Central memory CD8-positive, alpha-beta T cell (primary cell): Measurements from ENCODE around the gene APOBEC3C.
"Not testable (repeated sequence)": the region's sequence is repeated elsewhere in the genome, so short reads cannot be mapped to it uniquely, and the experiment has no call there.

Experiments
- ATAC-seq: fragments of 150-1000 bp; cut with Tn5 transposase; replicated peaks from 2 replicates; pipeline ENCODE4 v1.10.0; 2022; ENCODE audit warnings: mild to moderate bottlenecking, moderate FRiP score, moderate number of reproducible peaks; ENCODE audit not compliant: poor library complexity, severe bottlenecking; ENCODE audit errors: extremely low read depth
- DNase-seq, 2 donors: peaks; one replicate each; pipeline ENCODE4 v3.0.0; 2021; ENCODE audit warnings: low spot score in 2 of 2
- H3K27ac Mint-ChIP-seq: one replicate; pipeline ENCODE4 v1.8.0; 2022; ENCODE audit warnings: low read depth, mild to moderate bottlenecking, moderate library complexity, mixed read lengths
- H3K27me3 Mint-ChIP-seq: one replicate; pipeline ENCODE4 v1.8.0; 2022; ENCODE audit warnings: mixed read lengths
- H3K36me3 Mint-ChIP-seq: one replicate; pipeline ENCODE4 v1.8.0; 2022; ENCODE audit warnings: mild to moderate bottlenecking, moderate library complexity, mixed read lengths; ENCODE audit not compliant: insufficient read depth
- H3K4me1 Mint-ChIP-seq: one replicate; pipeline ENCODE4 v1.8.0; 2022; ENCODE audit warnings: mixed read lengths
- H3K4me3 Mint-ChIP-seq: one replicate; pipeline ENCODE4 v1.8.0; 2022; ENCODE audit warnings: mild to moderate bottlenecking, moderate library complexity, mixed read lengths
- H3K9me3 Mint-ChIP-seq: one replicate; pipeline ENCODE4 v1.8.0; 2022; ENCODE audit warnings: mixed read lengths

The APOBEC3C gene

DNA sequence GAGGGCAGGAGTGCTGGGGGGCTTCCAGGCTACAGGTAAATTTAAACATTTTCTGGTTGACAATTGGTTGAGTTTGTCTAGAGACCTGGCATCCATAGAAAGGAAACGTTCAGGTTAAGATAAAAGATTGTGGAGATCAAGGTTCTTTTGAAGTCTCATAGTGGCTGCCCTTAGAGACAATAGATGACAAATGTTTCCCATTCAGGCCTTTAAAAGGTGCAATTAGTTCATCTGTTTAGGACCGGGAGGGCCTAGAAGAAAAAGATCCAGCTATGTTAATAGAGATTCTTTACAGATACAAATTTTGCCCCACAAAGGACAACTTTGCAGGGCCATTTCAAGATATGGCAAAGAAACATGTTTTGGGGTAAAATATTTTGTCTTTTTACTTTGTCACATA, 23.0 kb downstream of the APOBEC3C start:
- peaks cover 26% of the 10 kb centered on the region for H3K4me1 Mint-ChIP-seq
- H3K27ac Mint-ChIP-seq, H3K27me3 Mint-ChIP-seq, H3K9me3 Mint-ChIP-seq, H3K36me3 Mint-ChIP-seq, DNase-seq, H3K4me3 Mint-ChIP-seq, ATAC-seq: not testable (repeated sequence)

DNA sequence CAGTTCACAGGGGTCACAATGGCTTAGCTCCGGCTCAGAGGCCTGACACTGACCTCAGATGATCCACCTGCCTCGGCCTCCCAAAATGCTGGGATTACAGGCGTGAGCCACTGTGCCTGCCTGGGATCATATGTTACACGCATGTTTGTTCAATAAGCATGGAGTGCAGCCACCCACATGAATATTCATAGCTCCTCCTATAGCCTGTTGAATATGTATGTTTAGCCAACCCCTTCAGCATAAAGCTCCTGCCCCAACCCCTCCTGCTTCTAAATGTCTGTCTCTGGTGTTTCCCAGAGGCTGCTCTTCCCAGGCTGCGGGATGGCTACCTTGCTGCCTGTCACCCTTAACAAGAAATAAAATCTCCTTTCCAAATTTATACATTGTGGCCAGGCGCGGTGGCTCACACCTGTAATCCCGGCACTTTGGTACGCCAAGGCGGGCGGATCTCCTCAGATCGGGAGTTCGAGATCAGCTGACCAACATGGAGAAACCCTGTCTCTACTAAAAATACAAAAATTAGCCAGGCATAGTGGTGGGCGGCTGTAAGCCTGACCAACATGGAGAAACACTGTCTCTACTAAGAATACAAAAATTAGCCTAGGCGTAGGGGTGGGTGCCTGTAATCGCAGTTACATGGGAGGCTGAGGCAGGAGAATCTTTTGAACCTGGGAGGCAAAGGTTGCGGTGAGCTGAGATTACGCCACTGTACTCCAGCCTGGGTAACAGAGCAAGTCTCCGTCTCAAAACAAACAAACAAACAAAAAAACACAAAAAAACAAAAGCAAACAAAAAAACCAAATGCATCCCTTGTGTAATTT, 25.5 kb downstream of the APOBEC3C start:
- peak overlapping the region; percentile 95 for H3K27ac Mint-ChIP-seq
- peaks cover 34% of the 10 kb centered on the region for H3K4me1 Mint-ChIP-seq
- ATAC-seq (no peak), DNase-seq (no peak)
- H3K9me3 Mint-ChIP-seq: no peaks in the 10 kb centered on the region
- peaks cover 17% of the 10 kb centered on the region for H3K36me3 Mint-ChIP-seq
- no peaks in the 10 kb centered on the region for H3K27me3 Mint-ChIP-seq
- peak overlapping the region; percentile 90 for H3K4me3 Mint-ChIP-seq

DNA sequence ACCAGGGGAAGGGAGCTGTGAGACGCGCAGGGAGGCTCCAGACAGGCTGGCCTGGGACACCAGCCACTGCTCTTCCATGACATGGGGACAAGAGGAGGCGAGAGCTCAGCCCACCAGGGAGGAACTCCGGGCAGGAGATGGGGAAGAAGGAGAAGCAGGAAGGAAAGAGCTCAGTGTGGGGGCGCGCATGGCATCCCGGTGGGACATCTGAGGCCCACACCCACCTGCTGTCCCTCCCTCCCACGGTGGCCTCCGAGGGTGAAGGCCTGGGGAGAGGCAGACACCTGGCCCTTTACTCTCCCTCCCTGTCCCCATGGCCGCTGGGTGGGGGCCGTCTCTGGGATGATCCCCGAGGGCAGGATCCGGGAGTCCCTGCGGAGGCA, 26.1 kb downstream of the APOBEC3C start:
- not testable (repeated sequence) for DNase-seq, H3K9me3 Mint-ChIP-seq, H3K27me3 Mint-ChIP-seq, ATAC-seq
- Mint-ChIP-seq H3K27ac (peak overlapping the region; percentile 95), H3K4me3 (peak overlapping the region; percentile 90), H3K4me1 (peaks cover 38% of the 10 kb centered on the region), H3K36me3 (peaks cover 14% of the 10 kb centered on the region)

- H3K27ac Mint-ChIP-seq: peak within 1 kb of the TSS; percentile 95
- ATAC-seq: peak; percentile 100
- peak within 1 kb of the TSS; percentile 90 for H3K4me3 Mint-ChIP-seq
- DNase-seq: peak; percentile 42 to 74
- H3K36me3 Mint-ChIP-seq: peaks cover 18% of the 10 kb centered on the region
- not testable (repeated sequence) for H3K27me3 Mint-ChIP-seq, H3K9me3 Mint-ChIP-seq
- peaks cover 44% of the 10 kb centered on the region for H3K4me1 Mint-ChIP-seq
Observed at GRCh38 chr22:39040538-39041296, 26.7 kb downstream of the APOBEC3C start, which contains the start of gene APOBEC3F. Gene APOBEC3F, plus strand, starts transcription at chr22:39040864. Its CDS starts 97 bp downstream, at chr22:39040961.

DNA sequence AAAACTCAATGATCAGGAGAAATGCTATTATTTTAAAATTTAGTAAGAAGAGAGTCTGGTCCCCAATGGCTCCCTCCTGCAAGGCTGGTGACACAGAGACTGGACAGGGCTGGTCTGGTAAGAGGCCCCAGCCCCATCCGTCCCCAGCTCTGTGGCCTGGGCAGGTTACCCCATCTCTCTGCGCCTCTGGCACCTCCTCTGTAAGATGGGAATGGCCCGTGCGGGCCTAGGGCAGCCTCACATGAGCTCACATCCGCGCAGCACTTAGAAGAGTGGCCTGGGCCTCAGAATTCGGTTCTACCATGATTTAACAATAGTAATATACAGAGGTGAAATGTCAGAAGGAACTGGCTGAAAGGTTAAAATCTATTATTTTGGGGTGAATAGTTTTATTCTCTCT, 27.9 kb downstream of the APOBEC3C start:
- peak overlapping the region; percentile 90 for H3K4me3 Mint-ChIP-seq
- DNase-seq (no peak), ATAC-seq (no peak)
- peak overlapping the region; percentile 95 for H3K27ac Mint-ChIP-seq
- H3K27me3 Mint-ChIP-seq: no peaks in the 10 kb centered on the region
- no peaks in the 10 kb centered on the region for H3K9me3 Mint-ChIP-seq
- peaks cover 22% of the 10 kb centered on the region for H3K36me3 Mint-ChIP-seq
- H3K4me1 Mint-ChIP-seq: peaks cover 56% of the 10 kb centered on the region

- not testable (repeated sequence) for ATAC-seq, H3K27me3 Mint-ChIP-seq, H3K27ac Mint-ChIP-seq, H3K9me3 Mint-ChIP-seq, DNase-seq
- Mint-ChIP-seq H3K36me3 (peaks cover 22% of the 10 kb centered on the region), H3K4me1 (peaks cover 56% of the 10 kb centered on the region), H3K4me3 (peak overlapping the region; percentile 90)
Observed at GRCh38 chr22:39043063-39043462, 29.0 kb downstream of the APOBEC3C start.

DNA sequence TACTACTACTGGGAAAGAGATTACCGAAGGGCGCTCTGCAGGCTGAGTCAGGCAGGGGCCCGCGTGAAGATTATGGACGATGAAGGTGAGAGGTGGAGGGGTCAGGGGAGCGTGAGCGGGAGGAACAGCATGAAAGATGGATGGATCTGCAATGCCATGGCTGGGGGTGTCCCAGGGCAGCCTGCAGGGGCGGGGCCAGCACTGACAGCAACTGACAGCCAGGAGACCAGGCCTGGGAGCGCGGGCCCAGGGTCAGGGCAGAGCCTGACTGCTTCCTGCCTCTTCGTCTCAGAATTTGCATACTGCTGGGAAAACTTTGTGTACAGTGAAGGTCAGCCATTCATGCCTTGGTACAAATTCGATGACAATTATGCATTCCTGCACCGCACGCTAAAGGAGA, 31.1 kb downstream of the APOBEC3C start:
- not testable (repeated sequence) for ATAC-seq, H3K9me3 Mint-ChIP-seq, DNase-seq, H3K27me3 Mint-ChIP-seq, H3K4me3 Mint-ChIP-seq
- Mint-ChIP-seq H3K4me1 (peaks cover 42% of the 10 kb centered on the region), H3K27ac (peak overlapping the region; percentile 68), H3K36me3 (peaks cover 20% of the 10 kb centered on the region)

GRCh38 chr22:39049486-39049885, 35.4 kb downstream of the APOBEC3C start:
- ATAC-seq, H3K4me3 Mint-ChIP-seq, H3K27me3 Mint-ChIP-seq, H3K27ac Mint-ChIP-seq, DNase-seq, H3K9me3 Mint-ChIP-seq: not testable (repeated sequence)
- H3K4me1 Mint-ChIP-seq: peaks cover 23% of the 10 kb centered on the region
- H3K36me3 Mint-ChIP-seq: peaks cover 12% of the 10 kb centered on the region

DNA sequence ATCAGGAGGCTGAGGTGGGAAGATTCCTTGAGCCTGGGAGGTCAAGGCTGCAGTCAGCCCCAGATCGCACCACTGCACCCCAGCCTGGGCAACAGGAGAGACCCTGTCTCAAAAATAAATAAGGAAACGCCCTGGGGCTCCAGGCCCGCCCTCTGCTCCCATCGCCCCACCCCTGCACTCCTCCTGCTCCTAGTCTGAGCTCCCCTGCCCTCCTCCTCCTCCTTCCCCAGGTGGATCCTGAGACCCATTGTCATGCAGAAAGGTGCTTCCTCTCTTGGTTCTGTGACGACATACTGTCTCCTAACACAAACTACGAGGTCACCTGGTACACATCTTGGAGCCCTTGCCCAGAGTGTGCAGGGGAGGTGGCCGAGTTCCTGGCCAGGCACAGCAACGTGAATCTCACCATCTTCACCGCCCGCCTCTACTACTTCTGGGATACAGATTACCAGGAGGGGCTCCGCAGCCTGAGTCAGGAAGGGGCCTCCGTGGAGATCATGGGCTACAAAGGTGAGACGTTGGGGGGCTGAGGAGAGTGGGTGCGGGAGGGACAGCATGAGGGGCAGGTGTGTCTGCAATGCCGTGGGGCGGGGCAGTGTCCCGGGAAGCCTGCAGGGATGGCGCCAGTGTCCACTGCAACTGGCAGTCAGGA, 37.9 kb downstream of the APOBEC3C start:
- DNase-seq, H3K27ac Mint-ChIP-seq, H3K4me1 Mint-ChIP-seq, H3K9me3 Mint-ChIP-seq, ATAC-seq, H3K27me3 Mint-ChIP-seq, H3K36me3 Mint-ChIP-seq, H3K4me3 Mint-ChIP-seq: not testable (repeated sequence)

- no peaks in the 10 kb centered on the region for H3K4me1 Mint-ChIP-seq
- DNase-seq: no peak
- H3K27me3 Mint-ChIP-seq: no peaks in the 10 kb centered on the region
- ATAC-seq: no peak
- no peak overlapping the region for H3K4me3 Mint-ChIP-seq
- no peak overlapping the region for H3K27ac Mint-ChIP-seq
- peaks cover 4% of the 10 kb centered on the region for H3K36me3 Mint-ChIP-seq
- H3K9me3 Mint-ChIP-seq: no peaks in the 10 kb centered on the region
Observed at GRCh38 chr22:39055658-39056057, 41.6 kb downstream of the APOBEC3C start.

DNA sequence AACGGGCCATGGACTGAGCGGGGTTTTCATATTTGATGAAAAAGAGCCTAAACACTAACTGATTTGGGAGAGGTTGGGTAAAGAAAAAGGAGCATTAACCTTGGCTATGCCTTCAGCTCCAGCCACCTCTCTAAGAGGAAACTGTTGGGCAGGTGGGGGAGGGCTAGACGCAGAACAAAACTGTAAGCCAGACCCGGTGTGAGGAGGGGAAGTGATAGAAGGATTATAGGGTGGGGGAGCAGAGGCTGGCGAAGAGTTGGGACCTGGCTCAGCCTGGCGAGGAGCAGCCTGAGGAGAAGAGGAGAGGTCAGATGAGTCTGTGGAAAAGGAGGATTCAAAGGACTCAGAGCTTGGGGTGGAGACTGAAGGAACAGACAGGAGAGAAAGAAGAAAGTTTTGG, 47.2 kb downstream of the APOBEC3C start:
- H3K27ac Mint-ChIP-seq, H3K27me3 Mint-ChIP-seq, H3K36me3 Mint-ChIP-seq, H3K4me3 Mint-ChIP-seq, H3K9me3 Mint-ChIP-seq, ATAC-seq, DNase-seq, H3K4me1 Mint-ChIP-seq: not testable (repeated sequence)

DNA sequence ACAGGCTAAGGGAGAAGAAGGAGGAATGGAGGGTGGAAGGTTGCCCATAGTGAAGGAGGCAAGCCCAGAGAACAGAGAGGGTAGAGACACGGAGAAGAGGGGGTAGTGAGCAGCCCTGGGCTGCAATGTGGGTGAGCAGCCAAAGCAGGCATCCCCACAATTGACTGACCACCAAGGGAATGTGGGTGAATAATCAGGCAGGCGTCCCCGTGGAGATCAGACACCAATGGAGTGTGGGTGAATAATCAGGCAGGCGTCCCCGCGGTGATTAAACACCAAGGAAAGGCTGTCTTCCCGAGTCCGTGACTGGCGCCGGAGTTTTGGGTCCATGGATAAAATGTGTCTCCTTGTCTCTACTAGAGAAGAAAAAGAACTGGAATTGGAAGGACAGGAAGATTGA, 47.9 kb downstream of the APOBEC3C start:
- H3K4me1 Mint-ChIP-seq, DNase-seq, H3K36me3 Mint-ChIP-seq, H3K9me3 Mint-ChIP-seq, H3K27me3 Mint-ChIP-seq, ATAC-seq, H3K4me3 Mint-ChIP-seq, H3K27ac Mint-ChIP-seq: not testable (repeated sequence)
